ENCODE data around the gene CYP27C1. TPM values are rescaled to one million over a fixed set of nuclear protein-coding genes. Genes with fewer than 3 reads are reported as not detected.

Gene CYP27C1
- total RNA-seq, 1 experiment from 2014 or later: 0.11 TPM

DNA sequence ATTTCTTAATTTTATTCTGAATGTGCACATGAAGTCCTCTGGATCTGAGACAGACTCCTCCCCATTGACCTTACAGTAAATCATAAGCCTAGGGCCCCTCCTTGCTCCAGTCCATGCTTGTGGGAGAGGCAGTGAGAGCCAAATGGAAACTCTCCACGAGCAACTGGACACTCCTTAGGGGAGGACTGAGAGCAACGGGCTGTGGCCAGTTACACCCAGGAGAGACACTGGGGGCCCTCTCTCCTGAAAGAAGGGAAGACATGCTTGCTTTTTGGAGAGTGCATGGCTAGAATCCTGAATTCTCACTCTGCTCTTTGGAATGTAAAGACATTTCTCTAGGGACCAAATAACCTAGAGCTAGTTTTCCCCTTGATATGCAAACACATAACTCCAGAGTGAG is 64.2 kb downstream of the CYP27C1 start:
- intact Hi-C loops (cut with micrococcal nuclease; ENCODE audit: unreplicated experiment): loop anchor here (2.0 to 5.0 kb wide), 2 partner anchors 49 to 89 kb away; partner anchors contain the start of gene BIN1
- Mint-ChIP-seq H3K27ac (ENCODE audit: unreplicated experiment) (no peak overlapping the region), H3K4me1 (ENCODE audit: low read depth, unreplicated experiment) (peaks cover 21% of the 10 kb centered on the region), H3K27me3 (ENCODE audit: insufficient read depth, unreplicated experiment) (no peaks in the 10 kb centered on the region), H3K9me3 (ENCODE audit: unreplicated experiment) (no peaks in the 10 kb centered on the region), H3K36me3 (ENCODE audit: insufficient read depth, unreplicated experiment) (no peaks in the 10 kb centered on the region), H3K4me3 (ENCODE audit: unreplicated experiment) (no peak overlapping the region)
- H3K4me3 ChIP-seq (ENCODE audit: low read depth, low read length): no peak overlapping the region
- POLR2A ChIA-PET: no interaction called here
- peaks cover under 1% of the 10 kb centered on the region for H3K9me3 ChIP-seq
- no peak for DNase-seq
- H3K36me3 ChIP-seq (ENCODE audit: control insufficient read depth, insufficient read depth, low read length): no peaks in the 10 kb centered on the region
- no TSS peak for BruUV-seq (replicated peaks)
- peaks cover 19% of the 10 kb centered on the region for H3K4me1 ChIP-seq
- TF ChIP-seq, protein P1, sequence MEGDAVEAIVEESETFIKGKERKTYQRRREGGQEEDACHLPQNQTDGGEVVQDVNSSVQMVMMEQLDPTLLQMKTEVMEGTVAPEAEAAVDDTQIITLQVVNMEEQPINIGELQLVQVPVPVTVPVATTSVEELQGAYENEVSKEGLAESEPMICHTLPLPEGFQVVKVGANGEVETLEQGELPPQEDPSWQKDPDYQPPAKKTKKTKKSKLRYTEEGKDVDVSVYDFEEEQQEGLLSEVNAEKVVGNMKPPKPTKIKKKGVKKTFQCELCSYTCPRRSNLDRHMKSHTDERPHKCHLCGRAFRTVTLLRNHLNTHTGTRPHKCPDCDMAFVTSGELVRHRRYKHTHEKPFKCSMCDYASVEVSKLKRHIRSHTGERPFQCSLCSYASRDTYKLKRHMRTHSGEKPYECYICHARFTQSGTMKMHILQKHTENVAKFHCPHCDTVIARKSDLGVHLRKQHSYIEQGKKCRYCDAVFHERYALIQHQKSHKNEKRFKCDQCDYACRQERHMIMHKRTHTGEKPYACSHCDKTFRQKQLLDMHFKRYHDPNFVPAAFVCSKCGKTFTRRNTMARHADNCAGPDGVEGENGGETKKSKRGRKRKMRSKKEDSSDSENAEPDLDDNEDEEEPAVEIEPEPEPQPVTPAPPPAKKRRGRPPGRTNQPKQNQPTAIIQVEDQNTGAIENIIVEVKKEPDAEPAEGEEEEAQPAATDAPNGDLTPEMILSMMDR (IDR thresholded peaks at IDR 0.05; ENCODE audit: insufficient read depth in 1 of 2, low read depth in 1 of 2, low read length in 1 of 2, severe bottlenecking in 1 of 2, unreplicated experiment in 1 of 2): no peak
- no peaks in the 10 kb centered on the region for H3K27me3 ChIP-seq (replicated peaks; ENCODE audit: control insufficient read depth, insufficient read depth, low read length)
- CTCF ChIA-PET: no interaction called here

DNA sequence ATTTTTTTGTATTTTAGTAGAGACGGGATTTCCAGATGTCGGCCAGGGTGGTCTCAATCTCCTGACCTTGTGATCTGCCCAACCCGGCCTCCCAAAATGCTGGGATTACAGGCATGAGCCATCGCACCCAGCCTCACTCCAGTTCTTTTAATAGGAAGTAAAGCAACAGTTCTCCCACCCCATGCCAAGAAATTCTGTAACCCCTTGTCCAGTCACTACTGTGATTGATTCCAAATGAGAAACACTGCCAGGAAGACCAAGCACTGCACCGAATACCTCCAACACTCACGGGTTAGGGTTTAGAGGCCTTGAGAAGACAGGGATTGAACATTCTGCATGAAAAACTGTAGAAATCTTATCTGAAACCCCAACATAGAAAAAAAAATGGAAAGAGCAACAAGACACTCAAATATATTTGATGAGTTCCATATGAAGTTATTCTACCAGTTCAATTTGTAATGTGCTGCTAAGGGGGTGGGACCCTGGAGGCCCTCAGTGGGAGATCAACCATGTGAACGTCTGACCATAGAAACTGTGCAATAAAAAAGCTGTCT is 65.0 kb downstream of the CYP27C1 start:
- Mint-ChIP-seq H3K9me3 (ENCODE audit: unreplicated experiment) (no peaks in the 10 kb centered on the region), H3K36me3 (ENCODE audit: insufficient read depth, unreplicated experiment) (no peaks in the 10 kb centered on the region), H3K27ac (ENCODE audit: unreplicated experiment) (no peak overlapping the region), H3K27me3 (ENCODE audit: insufficient read depth, unreplicated experiment) (no peaks in the 10 kb centered on the region), H3K4me3 (ENCODE audit: unreplicated experiment) (no peak overlapping the region), H3K4me1 (ENCODE audit: low read depth, unreplicated experiment) (peaks cover 16% of the 10 kb centered on the region)
- Histone ChIP-seq H3K27me3 (replicated peaks; ENCODE audit: control insufficient read depth, insufficient read depth, low read length) (no peaks in the 10 kb centered on the region), H3K36me3 (ENCODE audit: control insufficient read depth, insufficient read depth, low read length) (no peaks in the 10 kb centered on the region), H3K4me3 (ENCODE audit: low read depth, low read length) (no peak overlapping the region), H3K4me1 (peaks cover 15% of the 10 kb centered on the region), H3K9me3 (peaks cover 7% of the 10 kb centered on the region)
- TF ChIP-seq, protein P1 (IDR thresholded peaks at IDR 0.05; ENCODE audit: insufficient read depth in 1 of 2, low read depth in 1 of 2, low read length in 1 of 2, severe bottlenecking in 1 of 2, unreplicated experiment in 1 of 2): no peak
- DNase-seq: no peak
- BruUV-seq (replicated peaks): no TSS peak
- CTCF ChIA-PET: interaction anchor here (0.9 kb wide), 1 partner anchor 18 kb away, joined by 3 read pairs; no protein-coding TSS in a partner anchor
- intact Hi-C loops (cut with micrococcal nuclease; ENCODE audit: unreplicated experiment): loop anchor here (5.0 kb wide), 1 partner anchor 88 kb away; no protein-coding TSS in a partner anchor
- POLR2A ChIA-PET: no interaction called here

DNA sequence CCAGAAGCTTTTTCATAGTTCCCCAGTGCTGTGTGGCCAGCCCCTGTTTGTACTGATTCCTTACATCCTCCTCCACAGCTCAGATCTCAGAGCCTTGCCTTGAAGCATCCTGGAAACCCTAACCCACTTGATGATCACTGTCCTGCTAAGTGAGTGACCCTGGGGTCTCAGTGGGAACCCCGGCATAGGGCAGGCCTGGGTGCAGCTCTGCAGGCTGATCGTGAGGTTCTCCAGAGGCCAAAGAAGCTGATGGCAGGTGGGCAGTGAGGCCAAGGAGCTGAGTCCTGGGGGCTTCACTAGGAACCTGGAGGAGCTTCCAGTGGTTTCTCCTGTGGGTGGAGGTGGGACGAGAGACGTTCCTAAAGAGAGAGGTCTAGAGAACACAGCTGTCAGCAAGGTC is 65.7 kb downstream of the CYP27C1 start:
- ChIA-PET CTCF (interaction anchor here (0.7 to 0.9 kb wide), 2 partner anchors 19 to 244 kb away, joined by 3 to 6 read pairs; no protein-coding TSS in a partner anchor), POLR2A (no interaction called here)
- Histone ChIP-seq H3K4me1 (peaks cover 15% of the 10 kb centered on the region), H3K27me3 (replicated peaks; ENCODE audit: control insufficient read depth, insufficient read depth, low read length) (no peaks in the 10 kb centered on the region), H3K4me3 (ENCODE audit: low read depth, low read length) (no peak overlapping the region), H3K9me3 (peaks cover 7% of the 10 kb centered on the region), H3K36me3 (ENCODE audit: control insufficient read depth, insufficient read depth, low read length) (no peaks in the 10 kb centered on the region)
- BruUV-seq (replicated peaks): no TSS peak
- TF ChIP-seq, protein P1 (IDR thresholded peaks at IDR 0.05; ENCODE audit: insufficient read depth in 1 of 2, low read depth in 1 of 2, low read length in 1 of 2, severe bottlenecking in 1 of 2, unreplicated experiment in 1 of 2): no peak
- Mint-ChIP-seq H3K4me3 (ENCODE audit: unreplicated experiment) (no peak overlapping the region), H3K4me1 (ENCODE audit: low read depth, unreplicated experiment) (peaks cover 16% of the 10 kb centered on the region), H3K27ac (ENCODE audit: unreplicated experiment) (no peak overlapping the region), H3K9me3 (ENCODE audit: unreplicated experiment) (no peaks in the 10 kb centered on the region), H3K27me3 (ENCODE audit: insufficient read depth, unreplicated experiment) (no peaks in the 10 kb centered on the region), H3K36me3 (ENCODE audit: insufficient read depth, unreplicated experiment) (no peaks in the 10 kb centered on the region)
- intact Hi-C loops (cut with micrococcal nuclease; ENCODE audit: unreplicated experiment): no loop called here
- no peak for DNase-seq

All from Caco-2 (cell line).